H9 (cell line): ENCODE measurements around the gene PLCL1. TPM values are rescaled to one million over a fixed set of nuclear protein-coding genes. Genes with fewer than 3 reads are reported as not detected.
A peak's percentile ranks its signal among the peaks of the same experiment; 100 is the strongest.

Experiments used
- DNase-seq: peaks from one replicate; pipeline ENCODE4 v3.0.0-alpha.2; 2017
- H2AFZ ChIP-seq: one replicate; pipeline ENCODE4 v1.6.1; 2013; ENCODE audit warnings: mild to moderate bottlenecking, low read length, control low read depth, moderate library complexity
- H2AK5ac ChIP-seq: 2 replicates; pipeline ENCODE4 v1.6.1; 2013; ENCODE audit warnings: low read length, control low read depth, mixed read lengths; ENCODE audit not compliant: insufficient read length
- H2BK120ac ChIP-seq: one replicate; pipeline ENCODE4 v1.6.1; 2013; ENCODE audit warnings: low read depth, mild to moderate bottlenecking, low read length, control low read depth, inconsistent platforms; ENCODE audit not compliant: poor library complexity, severe bottlenecking
- H2BK12ac ChIP-seq: 2 replicates; pipeline ENCODE4 v1.6.1; 2013; ENCODE audit warnings: low read length, control low read depth, mixed read lengths, low read depth; ENCODE audit not compliant: insufficient read length
- H2BK15ac ChIP-seq: 2 replicates; pipeline ENCODE4 v1.6.1; 2013; ENCODE audit warnings: low read depth, low read length, control low read depth
- H2BK20ac ChIP-seq: one replicate; pipeline ENCODE4 v1.6.1; 2013; ENCODE audit warnings: low read depth, mild to moderate bottlenecking, low read length, control low read depth, inconsistent platforms; ENCODE audit not compliant: poor library complexity, severe bottlenecking
- H2BK5ac ChIP-seq: 2 replicates; pipeline ENCODE4 v1.6.1; 2013; ENCODE audit warnings: low read length, control low read depth, mixed read lengths; ENCODE audit not compliant: insufficient read length
- H3K14ac ChIP-seq: 2 replicates; pipeline ENCODE4 v1.6.1; 2013; ENCODE audit warnings: low read length, control low read depth; ENCODE audit not compliant: insufficient read depth
- H3K18ac ChIP-seq: 2 replicates; pipeline ENCODE4 v1.6.1; 2013; ENCODE audit warnings: low read depth, mild to moderate bottlenecking, mixed read lengths, low read length, control low read depth; ENCODE audit not compliant: insufficient read length
- H3K23ac ChIP-seq: 2 replicates; pipeline ENCODE4 v1.6.1; 2013; ENCODE audit warnings: low read length, control low read depth, mixed read lengths, low read depth; ENCODE audit not compliant: insufficient read length
- H3K23me2 ChIP-seq: 2 replicates; pipeline ENCODE4 v1.6.1; 2013; ENCODE audit warnings: low read depth, mild to moderate bottlenecking, mixed read lengths, low read length, control low read depth; ENCODE audit not compliant: insufficient read length, poor library complexity, severe bottlenecking
- H3K27ac ChIP-seq: 2 replicates; pipeline ENCODE4 v1.5.1; 2013; ENCODE audit warnings: low read length, control low read depth, mixed read lengths, low read depth; ENCODE audit not compliant: insufficient read length
- H3K27me3 ChIP-seq: 2 replicates; pipeline ENCODE4 v1.6.1; 2013; ENCODE audit warnings: low read length, control low read depth, inconsistent platforms; ENCODE audit not compliant: insufficient read depth
- H3K4ac ChIP-seq: 2 replicates; pipeline ENCODE4 v1.6.1; 2013; ENCODE audit warnings: low read depth, mild to moderate bottlenecking, control low read depth, inconsistent platforms, low read length, moderate library complexity
- H3K4me1 ChIP-seq: 2 replicates; pipeline ENCODE4 v1.6.1; 2013; ENCODE audit warnings: low read length, control low read depth, inconsistent platforms; ENCODE audit not compliant: insufficient read depth
- H3K4me2 ChIP-seq: 2 replicates; pipeline ENCODE4 v1.6.1; 2013; ENCODE audit warnings: low read length, control low read depth, mixed read lengths; ENCODE audit not compliant: insufficient read length, insufficient read depth
- H3K56ac ChIP-seq: 2 replicates; pipeline ENCODE4 v1.6.1; 2013; ENCODE audit warnings: low read depth, mild to moderate bottlenecking, mixed read lengths, low read length, control low read depth; ENCODE audit not compliant: insufficient read length
- H3K79me1 ChIP-seq: 2 replicates; pipeline ENCODE4 v1.6.1; 2013; ENCODE audit warnings: low read depth, mild to moderate bottlenecking, moderate library complexity, low read length, control low read depth, inconsistent platforms; ENCODE audit not compliant: insufficient read depth, poor library complexity, severe bottlenecking
- H3K79me2 ChIP-seq: 2 replicates; pipeline ENCODE4 v1.6.1; 2013; ENCODE audit warnings: low read length, control low read depth, inconsistent platforms; ENCODE audit not compliant: insufficient read depth
- H3K9ac ChIP-seq: 2 replicates; pipeline ENCODE4 v1.6.1; 2013; ENCODE audit warnings: low read length, control low read depth, mixed read lengths; ENCODE audit not compliant: insufficient read length; ENCODE audit errors: extremely low read depth
- H3K9me3 ChIP-seq: one replicate; pipeline ENCODE4 v1.6.1; 2013; ENCODE audit warnings: low read depth, low read length, inconsistent platforms; ENCODE audit not compliant: control insufficient read depth
- H3T11ph ChIP-seq: one replicate; pipeline ENCODE4 v1.6.1; 2013; ENCODE audit warnings: mild to moderate bottlenecking, low read length, control low read depth, inconsistent platforms
- H4K20me1 ChIP-seq: one replicate; pipeline ENCODE4 v1.6.1; 2013; ENCODE audit not compliant: control insufficient read depth, insufficient read length, insufficient read depth
- H4K5ac ChIP-seq: 2 replicates; pipeline ENCODE4 v1.6.1; 2013; ENCODE audit warnings: low read depth, mild to moderate bottlenecking, mixed read lengths, low read length, control low read depth; ENCODE audit not compliant: insufficient read length
- H4K8ac ChIP-seq: replicated peaks from 2 replicates; pipeline ENCODE4 v1.6.1; 2013; ENCODE audit warnings: low read length, control low read depth, mixed read lengths, low read depth; ENCODE audit not compliant: insufficient read length
- H4K91ac ChIP-seq: 2 replicates; pipeline ENCODE4 v1.6.1; 2013; ENCODE audit warnings: low read depth, mild to moderate bottlenecking, moderate library complexity, mixed read lengths, low read length, control low read depth; ENCODE audit not compliant: insufficient read length
- H3K27ac Mint-ChIP-seq, 3 experiments: 2 replicates in 2 of 3; 3 replicates in 1 of 3; pipeline ENCODE4 v1.8.0; 2020 to 2021; ENCODE audit warnings: mixed read lengths in 3 of 3, mild to moderate bottlenecking in 1 of 3, moderate library complexity in 1 of 3
- H3K27me3 Mint-ChIP-seq: 2 replicates; pipeline ENCODE4 v1.8.0; 2021; ENCODE audit warnings: low read depth, mild to moderate bottlenecking, moderate library complexity, mixed read lengths
- H3K36me3 Mint-ChIP-seq, 3 experiments: 2 replicates in 2 of 3; 3 replicates in 1 of 3; pipeline ENCODE4 v1.8.0; 2020 to 2021; ENCODE audit warnings: low read depth in 3 of 3, mixed read lengths in 3 of 3; ENCODE audit not compliant: insufficient read depth in 1 of 3
- H3K4me1 Mint-ChIP-seq, 2 experiments: 2 replicates each; pipeline ENCODE4 v1.8.0; 2020; ENCODE audit warnings: mixed read lengths in 2 of 2
- H3K4me3 Mint-ChIP-seq, 2 experiments: 2 replicates in 1 of 2; 3 replicates in 1 of 2; pipeline ENCODE4 v1.8.0; 2020 to 2021; ENCODE audit warnings: mild to moderate bottlenecking in 2 of 2, mixed read lengths in 2 of 2, moderate library complexity in 1 of 2
- H3K9me3 Mint-ChIP-seq, 2 experiments: 2 replicates in 1 of 2; 3 replicates in 1 of 2; pipeline ENCODE4 v1.8.0; 2020; ENCODE audit warnings: mild to moderate bottlenecking in 2 of 2, mixed read lengths in 2 of 2, moderate library complexity in 1 of 2
- WGBS: extraction: QIAGEN DNeasy Blood & Tissue Kit; methylation state at CpG from one replicate; pipeline ENCODE4 v1.1.7; 2013; ENCODE audit warnings: missing lambda C conversion rate, low lambda C conversion rate, mixed read lengths; ENCODE audit not compliant: insufficient read length; ENCODE audit errors: extremely low coverage; 5-methylcytosine and 5-hydroxymethylcytosine counted together
- total RNA-seq: library from RNA; stranded (reverse); gene quantifications from 2 replicates; pipeline ENCODE4 v1.2.1, GENCODE V29; 2021
- TF ChIP-seq, protein P1 (sequence below): fragments of 200-600 bp; sonication (generic); conservative IDR thresholded peaks from 3 replicates; pipeline ENCODE4 v1.8.0; 2021; ENCODE audit warnings: antibody characterized with exemption, mild to moderate bottlenecking

PLCL1 gene
- total RNA-seq, 1 experiment from 2014 or later = 0.04 TPM

DNA sequence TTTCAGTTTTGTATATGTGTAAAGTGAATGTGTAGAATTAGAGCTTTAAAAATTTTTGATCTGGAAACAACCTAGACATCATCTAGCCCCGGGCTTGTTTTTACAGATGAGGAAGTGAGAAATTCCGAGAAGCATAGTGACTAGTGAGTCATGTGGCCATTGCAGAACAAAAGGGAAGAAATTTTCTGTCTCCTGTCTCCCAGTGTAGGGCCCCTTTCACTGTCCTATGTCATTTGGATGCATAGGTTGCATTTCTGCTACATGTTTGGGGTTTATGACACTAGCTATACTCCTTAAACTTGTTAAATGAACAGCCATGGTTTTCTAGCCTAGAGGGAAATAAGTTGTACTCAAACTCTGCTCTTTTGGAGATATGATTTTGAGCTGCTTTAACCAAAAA is 84.6 kb downstream of the PLCL1 start:
- Histone ChIP-seq H4K8ac (no peak overlapping the region), H3T11ph (no peak overlapping the region), H3K79me1 (no peaks in the 10 kb centered on the region), H4K91ac (no peak overlapping the region), H2AK5ac (no peak overlapping the region), H3K14ac (no peak overlapping the region), H2BK20ac (no peak overlapping the region), H2BK15ac (no peak overlapping the region), H3K56ac (no peak overlapping the region), H2BK5ac (no peak overlapping the region), H2BK120ac (no peak overlapping the region), H3K27me3 (no peaks in the 10 kb centered on the region), H3K18ac (no peak overlapping the region), H4K20me1 (no peaks in the 10 kb centered on the region), H2BK12ac (no peak overlapping the region), H3K23me2 (no peaks in the 10 kb centered on the region), H3K9ac (no peak overlapping the region), H3K4ac (no peak overlapping the region), H3K23ac (no peak overlapping the region), H4K5ac (no peak overlapping the region), H3K79me2 (no peaks in the 10 kb centered on the region), H3K4me2 (no peak overlapping the region), H2AFZ (no peak overlapping the region), H3K9me3 (no peaks in the 10 kb centered on the region), H3K4me1 (peaks cover 3% of the 10 kb centered on the region; the same call in 1 of the 2 replicates), H3K27ac (no peak overlapping the region)
- peak overlapping the region in 1 of 3 experiments; percentile 71; a peak in 1 of 7 replicates for H3K27ac Mint-ChIP-seq
- no peak overlapping the region for H3K4me3 Mint-ChIP-seq
- H3K36me3 Mint-ChIP-seq = no peaks in the 10 kb centered on the region
- TF ChIP-seq, protein P1, sequence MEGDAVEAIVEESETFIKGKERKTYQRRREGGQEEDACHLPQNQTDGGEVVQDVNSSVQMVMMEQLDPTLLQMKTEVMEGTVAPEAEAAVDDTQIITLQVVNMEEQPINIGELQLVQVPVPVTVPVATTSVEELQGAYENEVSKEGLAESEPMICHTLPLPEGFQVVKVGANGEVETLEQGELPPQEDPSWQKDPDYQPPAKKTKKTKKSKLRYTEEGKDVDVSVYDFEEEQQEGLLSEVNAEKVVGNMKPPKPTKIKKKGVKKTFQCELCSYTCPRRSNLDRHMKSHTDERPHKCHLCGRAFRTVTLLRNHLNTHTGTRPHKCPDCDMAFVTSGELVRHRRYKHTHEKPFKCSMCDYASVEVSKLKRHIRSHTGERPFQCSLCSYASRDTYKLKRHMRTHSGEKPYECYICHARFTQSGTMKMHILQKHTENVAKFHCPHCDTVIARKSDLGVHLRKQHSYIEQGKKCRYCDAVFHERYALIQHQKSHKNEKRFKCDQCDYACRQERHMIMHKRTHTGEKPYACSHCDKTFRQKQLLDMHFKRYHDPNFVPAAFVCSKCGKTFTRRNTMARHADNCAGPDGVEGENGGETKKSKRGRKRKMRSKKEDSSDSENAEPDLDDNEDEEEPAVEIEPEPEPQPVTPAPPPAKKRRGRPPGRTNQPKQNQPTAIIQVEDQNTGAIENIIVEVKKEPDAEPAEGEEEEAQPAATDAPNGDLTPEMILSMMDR = no peak
- WGBS = no CpG with 5 or more reads among the region's 2 CpGs
- H3K4me1 Mint-ChIP-seq = peaks cover 10 to 11% of the 10 kb centered on the region in 2 experiments
- no peaks in the 10 kb centered on the region for H3K9me3 Mint-ChIP-seq
- no peaks in the 10 kb centered on the region for H3K27me3 Mint-ChIP-seq
- no peak for DNase-seq
